DOHH2 (cell line): Measurements from ENCODE around the gene CLDN2.

ENCODE experiments used
- H3F3A ChIP-seq: fragments of 200-600 bp; sonication (generic), shearing (Covaris generic); 2 replicates; pipeline ENCODE4 v1.6.0; 2016; ENCODE audit warnings: antibody characterized with exemption, mild to moderate bottlenecking; ENCODE audit not compliant: control insufficient read depth, insufficient read depth
- H3K27ac ChIP-seq: fragments of 200-600 bp; sonication (generic); 2 replicates; pipeline ENCODE4 v1.5.1; 2014; ENCODE audit warnings: low read depth, mild to moderate bottlenecking, low read length, moderate library complexity
- H3K27me3 ChIP-seq: fragments of 200-600 bp; sonication (generic); 2 replicates; pipeline ENCODE4 v1.6.1; 2014; ENCODE audit warnings: mild to moderate bottlenecking, low read length, mixed read lengths; ENCODE audit not compliant: control insufficient read depth
- H3K36me3 ChIP-seq: fragments of 200-600 bp; sonication (generic); 2 replicates; pipeline ENCODE4 v1.6.1; 2014; ENCODE audit warnings: mild to moderate bottlenecking, low read length, moderate library complexity, mixed read lengths; ENCODE audit not compliant: control insufficient read depth
- H3K4me1 ChIP-seq: fragments of 200-600 bp; sonication (generic); 2 replicates; pipeline ENCODE4 v1.6.1; 2014; ENCODE audit warnings: mild to moderate bottlenecking, low read length, mixed read lengths; ENCODE audit not compliant: control insufficient read depth
- H3K4me2 ChIP-seq: fragments of 200-600 bp; sonication (generic); 2 replicates; pipeline ENCODE4 v1.6.0; 2014; ENCODE audit warnings: mild to moderate bottlenecking, low read length, moderate library complexity
- H3K4me3 ChIP-seq: fragments of 200-600 bp; sonication (generic); 2 replicates; pipeline ENCODE4 v1.5.1; 2014; ENCODE audit warnings: mild to moderate bottlenecking, low read length, mixed read lengths
- H3K79me2 ChIP-seq: fragments of 200-600 bp; sonication (generic); 2 replicates; pipeline ENCODE4 v1.6.1; 2014; ENCODE audit warnings: mild to moderate bottlenecking, low read length, mixed read lengths; ENCODE audit not compliant: control insufficient read depth
- H3K9me2 ChIP-seq: fragments of 200-600 bp; sonication (generic); replicated peaks from 2 replicates; pipeline ENCODE4 v1.6.1; 2014; ENCODE audit warnings: mild to moderate bottlenecking, low read length, mixed read lengths; ENCODE audit not compliant: control insufficient read depth
- H3K9me3 ChIP-seq: fragments of 200-600 bp; sonication (generic); 2 replicates; pipeline ENCODE4 v1.6.1; 2014; ENCODE audit warnings: antibody characterized with exemption, low read length, mixed read lengths; ENCODE audit not compliant: control insufficient read depth, insufficient read depth
- H4K20me1 ChIP-seq: fragments of 200-600 bp; sonication (generic); 2 replicates; pipeline ENCODE4 v1.6.0; 2014; ENCODE audit warnings: low read depth, mild to moderate bottlenecking, antibody characterized with exemption, low read length, moderate library complexity; ENCODE audit not compliant: control insufficient read depth, insufficient read depth
- EZH2phosphoT487 ChIP-seq: fragments of 200-600 bp; sonication (generic); IDR thresholded peaks from 2 replicates; pipeline ENCODE4 v1.6.1; 2017; ENCODE audit warnings: borderline replicate concordance, mild to moderate bottlenecking, antibody characterized with exemption, low read length, moderate library complexity, mixed read lengths
- TF ChIP-seq, protein P1 (sequence below): fragments of 200-600 bp; sonication (generic); IDR thresholded peaks from one replicate; pipeline ENCODE4 v1.5.1; 2014; ENCODE audit warnings: antibody characterized with exemption, mild to moderate bottlenecking, low read depth, low read length; ENCODE audit not compliant: poor library complexity, severe bottlenecking

The CLDN2 gene

DNA sequence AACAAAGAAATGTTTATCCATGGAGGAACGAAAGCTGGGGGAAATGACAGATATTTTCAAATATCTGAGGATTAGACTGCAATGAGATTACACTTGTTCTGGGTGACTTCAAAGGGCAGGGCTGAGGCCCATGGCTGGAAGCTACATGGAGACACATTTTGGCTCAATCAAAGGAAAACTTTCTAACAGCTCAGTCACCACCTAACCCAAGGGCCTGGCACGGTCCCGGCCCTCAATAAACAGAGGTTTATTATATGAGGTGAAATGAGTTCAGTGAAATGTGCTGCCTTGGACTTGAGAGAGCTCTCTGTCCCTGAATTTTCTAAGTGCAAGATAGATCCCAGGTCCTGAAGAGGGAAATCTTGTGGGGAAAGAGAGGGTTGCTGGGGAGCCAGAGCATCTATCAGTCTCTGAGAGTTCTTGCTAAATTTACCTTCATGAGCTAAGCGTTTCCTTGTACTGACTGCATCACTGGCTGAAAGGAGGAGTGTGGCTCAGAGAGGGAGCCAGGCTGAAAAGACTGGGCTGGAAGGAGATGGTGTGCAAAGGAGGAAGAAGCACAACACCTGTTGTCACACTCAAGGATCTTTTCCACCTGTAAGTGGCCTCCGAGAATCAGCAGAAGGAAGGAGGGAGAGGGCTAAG is 15.0 kb upstream of the CLDN2 start:
- no peaks in the 10 kb centered on the region for H3K27me3 ChIP-seq
- no peaks in the 10 kb centered on the region for H3K4me1 ChIP-seq
- no peak for TF ChIP-seq EZH2phosphoT487
- TF ChIP-seq, protein P1, sequence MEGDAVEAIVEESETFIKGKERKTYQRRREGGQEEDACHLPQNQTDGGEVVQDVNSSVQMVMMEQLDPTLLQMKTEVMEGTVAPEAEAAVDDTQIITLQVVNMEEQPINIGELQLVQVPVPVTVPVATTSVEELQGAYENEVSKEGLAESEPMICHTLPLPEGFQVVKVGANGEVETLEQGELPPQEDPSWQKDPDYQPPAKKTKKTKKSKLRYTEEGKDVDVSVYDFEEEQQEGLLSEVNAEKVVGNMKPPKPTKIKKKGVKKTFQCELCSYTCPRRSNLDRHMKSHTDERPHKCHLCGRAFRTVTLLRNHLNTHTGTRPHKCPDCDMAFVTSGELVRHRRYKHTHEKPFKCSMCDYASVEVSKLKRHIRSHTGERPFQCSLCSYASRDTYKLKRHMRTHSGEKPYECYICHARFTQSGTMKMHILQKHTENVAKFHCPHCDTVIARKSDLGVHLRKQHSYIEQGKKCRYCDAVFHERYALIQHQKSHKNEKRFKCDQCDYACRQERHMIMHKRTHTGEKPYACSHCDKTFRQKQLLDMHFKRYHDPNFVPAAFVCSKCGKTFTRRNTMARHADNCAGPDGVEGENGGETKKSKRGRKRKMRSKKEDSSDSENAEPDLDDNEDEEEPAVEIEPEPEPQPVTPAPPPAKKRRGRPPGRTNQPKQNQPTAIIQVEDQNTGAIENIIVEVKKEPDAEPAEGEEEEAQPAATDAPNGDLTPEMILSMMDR: no peak
- no peaks in the 10 kb centered on the region for H3K9me3 ChIP-seq
- H3K4me2 ChIP-seq: no peak overlapping the region
- no peaks in the 10 kb centered on the region for H3K9me2 ChIP-seq
- no peak overlapping the region for H3K4me3 ChIP-seq
- no peaks in the 10 kb centered on the region for H3K79me2 ChIP-seq
- H3K36me3 ChIP-seq: no peaks in the 10 kb centered on the region
- H4K20me1 ChIP-seq: no peaks in the 10 kb centered on the region
- no peak overlapping the region for H3K27ac ChIP-seq
- no peaks in the 10 kb centered on the region for H3F3A ChIP-seq

DNA sequence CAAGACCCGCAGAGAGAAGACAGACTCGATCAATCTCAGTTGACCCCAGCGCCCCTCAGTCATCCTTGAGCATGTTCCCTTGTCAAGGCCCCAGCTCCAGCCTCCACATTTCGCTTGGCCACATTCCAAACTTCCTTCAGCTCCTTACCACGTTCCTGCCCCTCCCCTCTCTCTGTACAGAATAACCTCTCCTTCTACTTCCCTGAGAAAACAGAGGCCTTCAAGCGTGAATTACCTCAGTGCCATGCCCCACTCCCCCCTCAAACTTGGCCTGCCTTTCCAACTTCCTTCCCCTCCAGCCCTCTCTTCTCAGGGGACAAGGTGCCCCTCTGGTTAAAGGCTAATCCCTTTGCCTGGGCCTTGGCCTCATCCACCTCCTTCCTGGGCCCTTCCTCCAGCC is 13.8 kb upstream of the CLDN2 start:
- TF ChIP-seq EZH2phosphoT487: no peak
- TF ChIP-seq, protein P1: no peak
- no peaks in the 10 kb centered on the region for H3K79me2 ChIP-seq

DNA sequence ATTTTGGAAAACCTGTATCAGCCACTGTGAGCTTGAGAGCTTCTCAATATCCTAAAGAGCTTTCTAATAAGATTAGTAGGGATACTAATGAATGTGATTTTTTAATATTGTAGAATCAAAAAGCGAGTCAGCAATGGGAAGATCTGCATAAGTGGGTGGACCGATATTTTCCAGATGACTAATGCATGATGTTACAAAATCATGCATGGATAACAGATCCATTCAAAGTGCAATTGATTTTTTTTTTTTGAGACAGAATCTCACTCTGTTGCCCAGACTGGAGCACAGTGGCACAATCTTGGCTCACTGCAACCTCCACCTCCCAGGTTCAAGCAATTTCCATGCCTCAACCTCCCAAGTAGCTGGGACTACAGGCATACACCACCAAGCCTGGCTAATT is 7.3 kb upstream of the CLDN2 start:
- H3F3A ChIP-seq: no peaks in the 10 kb centered on the region
- H3K27ac ChIP-seq: no peak overlapping the region
- H3K9me2 ChIP-seq: no peaks in the 10 kb centered on the region
- H3K9me3 ChIP-seq: no peaks in the 10 kb centered on the region
- no peaks in the 10 kb centered on the region for H3K27me3 ChIP-seq
- no peak overlapping the region for H3K4me3 ChIP-seq
- no peaks in the 10 kb centered on the region for H4K20me1 ChIP-seq
- TF ChIP-seq, protein P1: no peak
- no peak for TF ChIP-seq EZH2phosphoT487
- no peaks in the 10 kb centered on the region for H3K4me1 ChIP-seq
- H3K36me3 ChIP-seq: no peaks in the 10 kb centered on the region
- no peaks in the 10 kb centered on the region for H3K79me2 ChIP-seq
- H3K4me2 ChIP-seq: no peak overlapping the region

More for the DNA sequence above, 13.8 kb upstream of the CLDN2 start:
- Histone ChIP-seq H3K9me2 (no peaks in the 10 kb centered on the region), H3K27ac (no peak overlapping the region), H3K27me3 (no peaks in the 10 kb centered on the region), H3K4me2 (no peak overlapping the region), H3F3A (no peaks in the 10 kb centered on the region), H4K20me1 (no peaks in the 10 kb centered on the region), H3K4me1 (no peaks in the 10 kb centered on the region), H3K4me3 (no peak overlapping the region), H3K9me3 (no peaks in the 10 kb centered on the region), H3K36me3 (no peaks in the 10 kb centered on the region)
